ENCODE results near the gene PALLD. TPM values are rescaled to one million over a fixed set of nuclear protein-coding genes. Genes with fewer than 3 reads are reported as not detected.

Gene PALLD
- 61.5 to 94.5 TPM (median 73.7 TPM) in 5 replicates for total RNA-seq (2022; extraction: Qiagen RNA extraction; ENCODE audit: low read depth)

DNA sequence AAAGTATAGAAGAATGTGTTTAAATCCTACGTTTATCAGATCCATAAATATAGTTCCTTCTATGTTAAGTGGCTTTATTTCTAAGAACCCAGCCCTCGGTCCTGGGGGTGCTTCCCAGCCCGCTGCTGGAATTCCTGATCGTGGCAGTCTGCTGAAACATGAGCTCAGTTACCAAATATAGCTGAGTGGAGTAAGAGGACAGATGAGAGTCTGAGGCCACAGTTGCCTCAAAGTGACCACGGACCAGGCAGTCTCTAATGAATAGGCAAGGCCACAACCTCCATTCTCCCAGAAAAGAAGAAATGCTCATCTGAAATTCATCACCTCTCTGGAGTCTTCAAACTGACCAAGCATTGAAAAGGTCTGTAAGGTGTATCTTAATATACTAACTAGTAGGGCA, at the start of gene PALLD:
PALLD (plus strand) TSS at position 219 of the 400 bp plus-strand sequence.

Other genes starting within 250 kb of the PALLD start
- gene DDX60, start 178.3 kb upstream of the PALLD start, total RNA-seq (2022; extraction: Qiagen RNA extraction; ENCODE audit: low read depth): 1.5 to 5.7 TPM (median 2.8 TPM) in 5 replicates
- 11.5 to 16.0 TPM (median 12.9 TPM) in 5 replicates for gene DDX60L, start 16.6 kb upstream of the PALLD start, total RNA-seq (2022; extraction: Qiagen RNA extraction; ENCODE audit: low read depth)

Measured in A549 treated with CpdA at 1 μM for 4 hours (cell line).